Ovary (tissue), 9 donors: ENCODE data around the gene PPFIA4. TPM values are rescaled to one million over a fixed set of nuclear protein-coding genes. Genes with fewer than 3 reads are reported as not detected.

Experiments
- DNase-seq, 5 donors: peaks; one replicate each; pipeline ENCODE4 v3.0.0-alpha.2; 2019 to 2020
- H3K27ac ChIP-seq, 2 donors: fragments of 200-600 bp; one replicate each; pipeline versions ENCODE4 v1.5.1 to v1.8.0; 2019 to 2022
- H3K27me3 ChIP-seq: fragments of 200-600 bp; one replicate; pipeline ENCODE4 v1.8.0; 2022
- H3K36me3 ChIP-seq: fragments of 200-600 bp; sonication (generic); one replicate; pipeline ENCODE4 v1.5.1; 2019
- H3K4me1 ChIP-seq: one replicate; pipeline ENCODE4 v1.8.1; 2013; ENCODE audit warnings: mild to moderate bottlenecking, moderate library complexity; ENCODE audit not compliant: insufficient read depth
- H3K4me3 ChIP-seq: fragments of 200-600 bp; sonication (generic); one replicate; pipeline ENCODE4 v1.5.1; 2017
- H3K9me3 ChIP-seq, 2 donors: fragments of 200-600 bp in 1 of 2; sonication (generic) in 1 of 2; one replicate each; pipeline versions ENCODE4 v1.5.1 to v1.8.1; 2013 to 2019; ENCODE audit warnings: mild to moderate bottlenecking in 1 of 2, moderate library complexity in 1 of 2
- CTCF ChIP-seq, 3 donors: fragments of 450-650 bp in 2 of 3; fragments of 200-600 bp in 1 of 3; IDR thresholded peaks; one replicate each; pipeline versions ENCODE4 v1.5.1 to v1.8.0; 2016 to 2022; ENCODE audit warnings: antibody characterized with exemption in 3 of 3, mild to moderate bottlenecking in 1 of 3
- EP300 ChIP-seq: sonication (generic); formaldehyde crosslinking; IDR thresholded peaks from one replicate; pipeline ENCODE4 v1.6.1; 2017; ENCODE audit warnings: antibody characterized with exemption
- POLR2A ChIP-seq: fragments of 450-650 bp; IDR thresholded peaks from one replicate; pipeline ENCODE4 v1.6.1; 2017; ENCODE audit warnings: antibody characterized with exemption, mild to moderate bottlenecking, moderate library complexity
- WGBS, 3 donors: extraction: QIAGEN DNeasy Blood & Tissue Kit in 1 of 3; methylation state at CpG; one replicate each; pipeline versions ENCODE4 v1.1.5 to v1.1.7; 2013 to 2017; 5-methylcytosine and 5-hydroxymethylcytosine counted together
- intact Hi-C, 4 donors: fragments of 100-400 bp; cut with DNase I; formaldehyde crosslinking; loops; one replicate each; pipeline versions ENCODE4 v1.11.0 to v1.15.1; 2022 to 2023
- polyA plus RNA-seq, 2 donors: library from polyadenylated mRNA; stranded (reverse); fragments of 200-250 nt in 1 of 2; fragments of 350-450 nt in 1 of 2; fragmentation: Illumina TruSeq in 1 of 2; extraction: RNeasy Lipid Tissue Mini Kit (QIAGEN cat#74804) in 1 of 2; gene quantifications; one replicate each; pipeline ENCODE4 v1.2.3, GENCODE V29; 2013 to 2014
- total RNA-seq, 7 donors: library from RNA; depleted of rRNA in 2 of 7; stranded (reverse); fragments of >200 nt in 2 of 7; fragmentation: NEBNext Ultra II Directional in 3 of 7; extraction: Animal tissue kit (Norgen Biotek cat#: 25700) in 3 of 7; gene quantifications; one replicate each; pipeline versions ENCODE4 v1.1.0 to v1.2.4, GENCODE V29; 2016 to 2023
- donor health status: DM: no; HTN: no; CAD: no; lungs with moderate emphysema.
- donor health status: DM: no; HTN: no; CAD: no.
- donor health status: Bipolar disorder and iron deficiency.
- donor health status: DM: yes; HTN: yes; CAD: no.
- donor health status: DM: no; HTN: no; CAD: no.
- donor health status: DM: yes; HTN: yes; CAD: no.

The PPFIA4 gene
- total and polyA plus RNA-seq, 9 donors, result 0.35 to 2.6 (median 1.4) TPM

GRCh38 chr1:203120325-203121153, 94.2 kb downstream of the PPFIA4 start:
- 71 to 83% (median 73%) methylated on average over 7 of the region's 7 CpGs for WGBS, 3 donors
- Histone ChIP-seq H3K27me3 (no peaks in the 10 kb centered on the region), H3K36me3 (no peaks in the 10 kb centered on the region), H3K27ac (no peak overlapping the region), H3K9me3 (no peaks in the 10 kb centered on the region), H3K4me1 (peaks cover 2% of the 10 kb centered on the region), H3K4me3 (no peak overlapping the region)
- intact Hi-C loops, result no loop called here
- no peak for DNase-seq
- no peak for TF ChIP-seq CTCF (IDR thresholded peaks at IDR 0.05)
- TF ChIP-seq EP300, result no peak
- TF ChIP-seq POLR2A, result no peak

GRCh38 chr1:203121186-203122015, 95.1 kb downstream of the PPFIA4 start:
- H3K4me3 ChIP-seq, result no peak overlapping the region
- WGBS, 3 donors, result 72 to 74% (median 73%) methylated on average over 11 of the region's 11 CpGs
- TF ChIP-seq EP300 (no peak), CTCF (IDR thresholded peaks at IDR 0.05) (no peak), POLR2A (no peak)
- no peaks in the 10 kb centered on the region for H3K27me3 ChIP-seq
- no peaks in the 10 kb centered on the region for H3K36me3 ChIP-seq
- no peak overlapping the region for H3K27ac ChIP-seq
- H3K9me3 ChIP-seq, result no peaks in the 10 kb centered on the region
- intact Hi-C loops, result no loop called here
- H3K4me1 ChIP-seq, result peaks cover 2% of the 10 kb centered on the region
- DNase-seq, result no peak

- H3K27ac ChIP-seq, result no peak overlapping the region
- intact Hi-C loops, result no loop called here
- H3K36me3 ChIP-seq, result no peaks in the 10 kb centered on the region
These were observed 95.9 kb downstream of the PPFIA4 start for GRCh38 chr1:203122159-203122558.

More at GRCh38 chr1:203122159-203122558, 95.9 kb downstream of the PPFIA4 start:
- H3K27me3 ChIP-seq, result no peaks in the 10 kb centered on the region
- DNase-seq, result no peak
- no peak overlapping the region for H3K4me3 ChIP-seq
- H3K9me3 ChIP-seq, result no peaks in the 10 kb centered on the region
- H3K4me1 ChIP-seq, result peaks cover 2% of the 10 kb centered on the region
- no peak for TF ChIP-seq CTCF (IDR thresholded peaks at IDR 0.05)
- TF ChIP-seq EP300, result no peak
- no peak for TF ChIP-seq POLR2A
- WGBS, 3 donors, result 85 to 100% (median 91%) methylated on average over 2 of the region's 2 CpGs
